Neuron (in vitro differentiated cells): ENCODE data around the gene PPIP5K2.
"Not testable (repeated sequence)": the region's sequence is repeated elsewhere in the genome, so short reads cannot be mapped to it uniquely, and the experiment has no call there.

Source experiments
- H2AFZ ChIP-seq: one replicate; pipeline ENCODE4 v1.6.1; 2013; ENCODE audit warnings: low read depth, mild to moderate bottlenecking, inconsistent platforms, low read length, moderate library complexity
- H3K27me3 ChIP-seq: one replicate; pipeline ENCODE4 v1.6.1; 2013; ENCODE audit warnings: low read length; ENCODE audit not compliant: insufficient read depth
- H3K36me3 ChIP-seq: one replicate; pipeline ENCODE4 v1.6.1; 2013; ENCODE audit warnings: low read length; ENCODE audit not compliant: insufficient read depth
- H3K4me1 ChIP-seq: one replicate; pipeline ENCODE4 v1.6.1; 2013; ENCODE audit warnings: low read length; ENCODE audit not compliant: insufficient read depth
- H3K4me3 ChIP-seq: 2 replicates; pipeline ENCODE4 v1.5.1; 2013; ENCODE audit warnings: mild to moderate bottlenecking, low read length, moderate library complexity
- H3K9me3 ChIP-seq: one replicate; pipeline ENCODE4 v1.6.1; 2013; ENCODE audit warnings: low read length

Gene PPIP5K2

DNA sequence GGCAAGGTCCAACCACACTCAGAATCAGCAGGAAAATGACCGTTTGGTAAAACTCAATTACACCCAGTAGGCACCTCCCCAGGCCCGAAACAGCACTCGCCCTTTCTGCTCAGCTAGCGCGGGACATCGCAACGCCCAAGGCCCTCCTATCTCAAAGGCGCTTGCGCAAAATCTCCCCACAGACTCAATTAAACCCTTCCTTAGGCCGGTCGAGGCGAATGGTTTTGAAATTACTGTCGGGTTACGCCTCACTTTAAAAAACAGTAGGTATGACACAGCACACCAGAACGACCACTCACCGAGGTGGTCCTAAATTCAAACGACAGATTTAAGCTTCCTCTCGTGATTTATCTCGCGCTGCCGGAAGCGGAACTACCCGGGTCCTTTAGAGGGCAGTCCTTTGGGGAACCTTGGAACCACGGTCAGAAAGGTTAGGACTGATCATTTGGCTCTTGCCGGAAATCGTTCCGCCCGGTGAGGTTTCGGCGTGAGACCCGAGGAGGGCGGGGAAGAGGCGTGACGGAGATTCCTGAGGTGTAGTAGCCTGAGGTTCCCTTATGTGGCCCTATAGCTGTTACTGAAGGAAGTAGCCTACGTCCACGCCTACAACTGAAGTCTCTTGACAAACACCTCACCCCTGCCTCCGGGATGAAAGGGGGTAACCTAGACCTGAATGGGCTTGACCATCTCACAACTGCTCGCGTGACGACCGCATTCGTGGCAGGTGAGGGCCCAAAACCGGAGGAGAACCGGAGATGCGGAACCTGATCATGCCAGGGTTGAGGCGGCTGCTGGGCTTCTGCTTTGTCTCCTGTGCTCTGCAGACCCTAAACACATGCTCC, at the start of gene PPIP5K2, which contains the start of gene GIN1:
PPIP5K2 (plus strand) TSS at position 537 of the 842 bp plus-strand sequence. CDS start 9,289 bp downstream, outside the sequence.
GIN1 (minus strand) TSS at position 374 of the 842 bp plus-strand sequence. CDS start 11,431 bp downstream, outside the sequence.
- Histone ChIP-seq H3K4me3 (peak within 1 kb of the TSS; percentile 80), H3K9me3 (no peaks in the 10 kb centered on the region), H3K36me3 (peaks cover 3% of the 10 kb centered on the region), H3K27me3 (no peaks in the 10 kb centered on the region), H2AFZ (peak within 1 kb of the TSS; percentile 73), H3K4me1 (peaks cover 23% of the 10 kb centered on the region)

DNA sequence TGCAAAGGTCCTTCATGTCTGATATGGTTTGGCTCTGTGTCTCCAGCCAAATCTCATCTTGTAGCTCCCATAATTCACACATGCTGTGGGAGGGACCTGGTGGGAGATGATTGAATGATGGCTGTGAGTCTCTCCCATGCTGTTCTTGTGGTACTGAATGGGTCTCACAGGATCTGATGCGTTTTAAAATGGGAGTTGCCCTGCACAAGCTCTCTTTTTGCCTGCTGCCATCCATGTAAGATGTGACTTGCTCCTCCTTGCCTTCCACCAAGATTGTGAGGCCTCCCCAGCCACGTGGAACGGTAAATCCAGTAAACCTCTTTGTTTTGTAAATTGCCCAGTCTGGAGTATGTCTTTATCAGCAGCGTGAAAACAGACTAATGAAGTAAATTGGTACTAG, 46.6 kb upstream of the PPIP5K2 start:
- not testable (repeated sequence) for H3K4me3 ChIP-seq, H3K27me3 ChIP-seq, H3K4me1 ChIP-seq, H2AFZ ChIP-seq, H3K36me3 ChIP-seq
- peaks cover 10% of the 10 kb centered on the region for H3K9me3 ChIP-seq

DNA sequence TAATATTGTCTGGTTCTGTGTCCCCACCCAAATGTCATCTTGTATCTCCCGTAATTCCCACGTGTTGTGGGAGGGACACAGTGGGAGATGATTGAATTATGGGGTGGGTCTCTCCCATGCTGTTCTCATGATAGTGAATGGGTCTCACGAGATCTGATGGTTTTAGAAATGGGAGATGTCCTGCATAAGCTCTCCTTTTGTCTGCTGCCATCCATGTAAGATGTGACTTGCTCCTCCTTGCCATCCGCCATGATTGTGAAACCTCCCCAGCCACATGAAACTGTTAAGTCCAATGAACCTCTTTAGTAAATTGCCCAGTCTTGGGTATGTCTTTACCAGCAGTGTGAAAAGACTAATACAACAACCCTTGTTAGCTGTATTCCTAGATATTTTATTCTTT, 44.7 kb upstream of the PPIP5K2 start:
- Histone ChIP-seq H3K9me3 (peaks cover 14% of the 10 kb centered on the region), H2AFZ (no peak overlapping the region), H3K4me1 (no peaks in the 10 kb centered on the region), H3K36me3 (no peaks in the 10 kb centered on the region), H3K27me3 (no peaks in the 10 kb centered on the region), H3K4me3 (no peak overlapping the region)

DNA sequence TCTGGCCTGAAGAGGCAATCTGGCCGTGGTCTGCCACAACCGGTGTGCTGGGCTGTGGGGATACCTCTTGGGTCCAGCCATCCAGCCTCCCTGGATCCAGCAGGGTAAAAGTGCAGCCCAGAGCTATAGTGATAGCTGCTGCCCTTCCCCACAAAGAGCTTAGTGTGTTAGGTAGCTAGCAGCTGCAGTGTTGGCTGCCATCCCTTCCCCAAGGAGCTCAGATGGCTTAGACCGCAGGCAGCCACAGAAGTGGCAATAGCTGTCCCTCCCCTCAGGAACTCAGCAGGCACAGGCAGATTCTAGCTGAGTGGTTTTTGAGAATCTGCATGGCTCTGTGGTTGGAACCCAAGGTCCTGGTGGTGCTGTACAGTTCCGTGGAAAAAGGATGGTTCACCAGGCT, 40.3 kb upstream of the PPIP5K2 start:
- Histone ChIP-seq H3K27me3 (no peaks in the 10 kb centered on the region), H3K36me3 (peaks cover 2% of the 10 kb centered on the region), H3K4me3 (no peak overlapping the region), H3K9me3 (peaks cover 17% of the 10 kb centered on the region), H2AFZ (no peak overlapping the region), H3K4me1 (no peaks in the 10 kb centered on the region)

DNA sequence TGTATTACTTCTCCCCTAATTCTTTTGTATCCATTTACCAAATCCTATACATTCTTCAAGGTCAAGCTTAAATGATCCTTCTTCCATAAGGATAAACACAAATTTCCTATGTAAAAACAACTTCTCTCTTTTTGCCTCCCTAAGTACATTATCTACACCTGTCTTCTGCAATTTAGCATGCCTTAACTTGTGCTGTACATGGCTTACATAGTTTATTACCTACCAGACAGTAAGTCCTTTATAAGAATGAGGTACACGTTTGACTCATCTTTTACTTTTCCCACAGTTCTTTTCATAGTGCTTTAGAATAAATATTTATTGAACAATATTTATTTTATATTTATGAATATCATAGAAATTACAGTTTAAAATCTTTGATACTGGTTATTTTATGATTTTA, 33.6 kb upstream of the PPIP5K2 start:
- Histone ChIP-seq H3K27me3 (no peaks in the 10 kb centered on the region), H2AFZ (no peak overlapping the region), H3K4me1 (no peaks in the 10 kb centered on the region), H3K36me3 (peaks cover 25% of the 10 kb centered on the region), H3K9me3 (peaks cover 7% of the 10 kb centered on the region), H3K4me3 (no peak overlapping the region)

DNA sequence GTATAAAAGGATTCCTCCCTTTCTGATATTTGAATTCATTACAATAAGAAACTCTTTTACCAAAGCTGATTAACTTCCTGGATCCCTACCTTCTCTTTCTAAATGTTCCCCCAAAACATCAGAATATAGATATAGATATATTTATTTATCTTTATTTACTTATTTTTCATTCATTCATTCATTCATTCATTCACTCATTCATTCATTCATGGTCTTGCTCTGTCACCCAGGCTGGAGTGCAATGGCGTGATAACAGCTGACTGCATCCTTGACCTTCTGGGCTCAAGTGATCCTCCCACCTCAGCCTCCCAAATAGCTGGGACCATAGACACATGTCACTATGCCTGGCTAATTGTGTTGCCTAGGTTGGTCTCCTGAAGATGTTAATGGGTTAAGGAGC, 30.8 kb upstream of the PPIP5K2 start:
- H2AFZ ChIP-seq, result no peak overlapping the region
- no peak overlapping the region for H3K4me3 ChIP-seq
- peaks cover 36% of the 10 kb centered on the region for H3K36me3 ChIP-seq
- no peaks in the 10 kb centered on the region for H3K27me3 ChIP-seq
- no peaks in the 10 kb centered on the region for H3K4me1 ChIP-seq
- peaks cover 12% of the 10 kb centered on the region for H3K9me3 ChIP-seq

DNA sequence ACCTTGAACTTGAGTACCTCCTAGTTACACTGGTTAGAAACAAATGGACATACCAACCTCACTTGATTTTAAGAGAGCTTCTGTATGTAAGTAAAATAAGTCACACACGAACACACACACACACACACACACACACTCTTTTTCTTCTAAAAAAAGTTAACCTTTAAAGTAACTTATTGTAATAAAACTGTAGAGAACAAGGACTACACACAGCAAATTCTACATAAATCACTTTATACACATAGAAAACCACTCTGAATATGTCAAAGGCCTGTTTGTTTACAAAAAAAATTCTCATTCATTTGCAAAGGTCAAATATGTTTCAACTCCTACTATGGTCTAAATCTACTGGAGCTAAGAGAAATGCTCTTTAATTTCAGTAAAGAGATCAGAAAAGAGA, 29.3 kb upstream of the PPIP5K2 start:
- Histone ChIP-seq H2AFZ (no peak overlapping the region), H3K4me1 (no peaks in the 10 kb centered on the region), H3K27me3 (no peaks in the 10 kb centered on the region), H3K9me3 (peaks cover 5% of the 10 kb centered on the region), H3K36me3 (peaks cover 31% of the 10 kb centered on the region), H3K4me3 (no peak overlapping the region)

DNA sequence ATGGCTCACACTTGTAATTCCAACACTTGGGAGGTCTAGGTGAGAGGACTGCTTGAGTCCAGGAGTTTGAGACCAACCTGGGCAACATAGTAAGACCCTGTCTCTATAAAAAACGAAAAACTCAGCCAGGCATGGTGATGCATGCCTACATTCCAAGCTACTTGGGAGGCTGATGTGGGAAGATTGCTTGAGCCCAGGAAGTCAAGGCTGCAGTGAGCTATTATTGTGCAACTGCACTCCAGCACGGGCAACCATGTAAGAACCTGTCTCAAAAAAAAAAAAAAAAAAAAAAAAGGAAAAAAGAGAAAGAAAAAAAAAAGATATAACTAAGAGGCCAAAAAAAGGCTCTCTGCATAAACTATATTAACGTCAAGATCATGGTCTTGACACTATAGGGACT, 27.4 kb upstream of the PPIP5K2 start:
- H3K4me3 ChIP-seq, result no peak overlapping the region
- no peaks in the 10 kb centered on the region for H3K27me3 ChIP-seq
- peaks cover 22% of the 10 kb centered on the region for H3K36me3 ChIP-seq
- H2AFZ ChIP-seq, result no peak overlapping the region
- H3K4me1 ChIP-seq, result no peaks in the 10 kb centered on the region
- peaks cover 5% of the 10 kb centered on the region for H3K9me3 ChIP-seq

DNA sequence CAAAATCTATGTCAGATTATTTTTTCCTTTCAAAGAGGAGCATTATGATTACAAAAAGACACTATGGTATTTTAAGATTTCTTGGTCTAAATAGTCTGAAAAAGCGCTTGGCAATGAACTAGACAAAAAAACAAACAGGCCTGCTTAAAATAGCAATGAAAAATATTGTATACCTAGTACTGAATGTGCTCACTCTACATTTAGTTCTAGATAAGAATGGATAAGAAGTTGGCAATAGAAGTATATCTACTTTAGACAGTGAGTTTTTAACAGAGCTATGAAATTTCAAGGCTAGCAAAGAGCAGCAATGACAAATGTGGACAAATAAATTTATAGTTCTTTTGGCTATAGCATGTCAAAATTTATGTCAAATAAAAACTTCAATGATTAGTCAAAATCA, 26.4 kb upstream of the PPIP5K2 start:
- no peaks in the 10 kb centered on the region for H3K27me3 ChIP-seq
- peaks cover 15% of the 10 kb centered on the region for H3K36me3 ChIP-seq
- no peaks in the 10 kb centered on the region for H3K4me1 ChIP-seq
- H2AFZ ChIP-seq, result no peak overlapping the region
- H3K4me3 ChIP-seq, result no peak overlapping the region
- H3K9me3 ChIP-seq, result peaks cover 5% of the 10 kb centered on the region

DNA sequence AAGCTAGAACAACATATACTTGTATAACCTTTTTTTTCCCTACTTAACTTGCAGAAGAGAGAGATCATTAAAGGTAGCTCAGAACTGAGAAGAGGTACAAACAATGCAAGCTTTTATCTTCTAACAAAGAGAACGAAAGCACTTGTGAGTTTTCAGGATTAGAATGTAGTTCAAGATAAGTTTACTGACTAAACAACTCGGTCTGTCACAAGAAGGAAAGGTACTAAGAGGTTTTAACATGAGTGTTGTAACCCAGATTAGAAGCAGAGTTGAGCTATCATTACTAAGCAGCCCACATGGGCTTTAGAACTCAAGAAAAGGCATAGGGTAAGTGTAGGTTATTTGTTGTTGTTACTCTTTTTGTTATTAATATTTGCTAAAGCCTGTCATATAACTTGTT, 25.4 kb upstream of the PPIP5K2 start:
- Histone ChIP-seq H3K9me3 (peaks cover 5% of the 10 kb centered on the region), H3K4me1 (no peaks in the 10 kb centered on the region), H3K27me3 (no peaks in the 10 kb centered on the region), H3K36me3 (peaks cover 15% of the 10 kb centered on the region), H2AFZ (no peak overlapping the region), H3K4me3 (no peak overlapping the region)

DNA sequence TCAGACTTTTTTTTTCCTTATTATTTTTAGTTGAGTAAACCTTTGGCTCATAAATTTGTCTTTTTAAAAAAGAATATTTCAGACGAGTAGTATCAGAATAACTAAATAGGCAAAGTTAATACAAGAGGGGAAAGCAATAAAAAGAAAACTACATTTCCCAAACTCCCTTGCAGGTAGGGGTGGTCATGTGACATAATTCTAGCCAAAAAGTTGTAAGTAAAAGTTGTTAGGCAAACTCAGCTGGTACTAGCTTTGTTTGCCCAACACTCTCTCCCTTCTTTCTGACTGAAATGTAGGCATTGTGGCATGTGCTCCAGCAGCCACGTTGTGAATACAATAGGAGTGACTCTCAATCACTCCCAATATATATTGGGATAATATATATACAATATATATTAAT, 21.1 kb upstream of the PPIP5K2 start:
- peaks cover 18% of the 10 kb centered on the region for H3K36me3 ChIP-seq
- H3K27me3 ChIP-seq, result no peaks in the 10 kb centered on the region
- H2AFZ ChIP-seq, result no peak overlapping the region
- no peaks in the 10 kb centered on the region for H3K9me3 ChIP-seq
- H3K4me3 ChIP-seq, result no peak overlapping the region
- H3K4me1 ChIP-seq, result no peaks in the 10 kb centered on the region

DNA sequence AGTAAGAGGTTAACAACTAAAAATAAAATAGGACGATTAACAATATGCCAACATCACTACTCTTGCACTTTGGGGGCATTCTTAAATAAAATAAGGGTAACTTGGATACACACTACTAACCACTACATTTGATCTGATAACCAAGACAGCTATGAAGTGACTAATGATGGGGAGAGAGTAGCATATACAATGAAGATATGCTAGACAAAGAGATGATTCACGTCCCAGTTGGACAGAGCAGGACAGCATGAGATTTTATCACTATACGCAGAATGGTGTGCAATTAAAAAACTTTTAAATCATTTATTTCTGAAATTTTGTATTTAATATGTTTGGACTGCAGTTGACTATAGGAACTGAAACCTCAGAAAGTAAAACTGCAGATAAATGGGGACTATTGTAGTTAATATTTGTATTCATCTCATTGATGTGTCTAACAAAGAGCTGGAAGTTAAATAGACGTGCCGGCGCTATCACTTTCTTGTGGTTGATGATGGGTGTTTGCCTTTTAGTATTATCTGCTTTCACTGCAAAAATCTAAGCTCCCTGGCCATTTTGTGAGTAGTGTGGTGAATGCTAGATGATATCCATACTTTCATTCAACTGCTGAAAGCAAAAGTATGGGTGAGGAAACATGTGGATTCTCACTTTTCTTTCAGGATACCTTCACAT, 18.9 kb upstream of the PPIP5K2 start:
- Histone ChIP-seq H3K36me3 (peaks cover 23% of the 10 kb centered on the region), H3K9me3 (no peaks in the 10 kb centered on the region), H3K27me3 (no peaks in the 10 kb centered on the region), H3K4me1 (no peaks in the 10 kb centered on the region), H3K4me3 (no peak overlapping the region), H2AFZ (no peak overlapping the region)

DNA sequence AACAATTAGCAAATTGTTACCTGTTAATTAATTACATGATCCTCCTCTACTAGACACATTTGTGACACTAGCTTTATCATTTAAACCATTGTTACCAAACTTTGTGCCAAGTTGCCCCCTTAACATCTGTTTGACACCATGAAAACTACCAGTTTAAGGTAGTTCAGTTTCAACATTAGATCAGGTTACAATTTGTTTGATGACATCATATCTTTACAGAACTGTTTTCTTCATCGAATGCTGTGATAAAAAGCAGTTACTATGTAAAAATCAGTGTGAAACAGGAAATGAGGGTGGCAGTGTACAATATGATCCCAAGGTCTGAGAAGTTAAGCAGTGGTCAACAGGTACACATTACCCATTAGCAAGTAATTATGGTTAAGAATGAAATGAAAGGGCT, 17.9 kb upstream of the PPIP5K2 start:
- no peaks in the 10 kb centered on the region for H3K27me3 ChIP-seq
- H3K4me1 ChIP-seq, result no peaks in the 10 kb centered on the region
- H3K36me3 ChIP-seq, result peaks cover 26% of the 10 kb centered on the region
- H2AFZ ChIP-seq, result no peak overlapping the region
- no peaks in the 10 kb centered on the region for H3K9me3 ChIP-seq
- H3K4me3 ChIP-seq, result no peak overlapping the region
